GM21619 (cell line): ENCODE data around the gene SLITRK2.

Experiments
- ATAC-seq: cut with Tn5 transposase; IDR thresholded peaks from one replicate; pipeline ENCODE4 v1.9.1; 2021; ENCODE audit not compliant: unreplicated experiment

The SLITRK2 gene

GRCh38 chrX:145853181-145853580, 35.6 kb downstream of the SLITRK2 start:
- no peak for ATAC-seq

- ATAC-seq = no peak
Measured at GRCh38 chrX:145856181-145856580, 38.6 kb downstream of the SLITRK2 start.

- ATAC-seq = no peak
Measured at GRCh38 chrX:145861818-145862217, 44.2 kb downstream of the SLITRK2 start.

- no peak for ATAC-seq
Measured at GRCh38 chrX:145865082-145865481, 47.5 kb downstream of the SLITRK2 start.
